ENCODE results near the gene NSL1.

The NSL1 gene

DNA sequence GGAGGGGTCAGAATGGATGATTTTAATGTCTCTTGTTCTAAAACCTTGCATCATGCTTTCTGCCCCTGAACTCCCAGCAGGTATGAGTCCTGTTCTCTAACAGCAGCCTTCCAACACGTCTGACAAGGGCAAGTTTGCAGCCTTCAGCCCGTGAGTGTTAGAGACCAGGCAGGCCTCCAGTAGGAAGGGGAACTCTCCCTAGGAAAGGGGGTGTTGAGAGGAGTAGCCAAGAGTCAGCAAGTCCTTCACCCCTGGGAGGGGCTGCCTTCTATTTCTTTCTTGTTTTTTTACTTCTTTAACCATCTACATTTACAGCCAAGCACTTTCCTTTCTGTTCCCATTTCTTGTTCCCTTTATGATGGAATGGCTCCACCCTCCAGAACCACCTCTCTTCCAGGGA is 106.1 kb downstream of the NSL1 start:
- DNase-seq (ENCODE audit: low spot score) = no peak

- no peak for DNase-seq (ENCODE audit: low spot score)
These were observed 107.0 kb downstream of the NSL1 start for GRCh38 chr1:212684521-212685090.

- DNase-seq (ENCODE audit: low spot score) = no peak
These were observed 107.5 kb downstream of the NSL1 start for GRCh38 chr1:212684076-212684475.

- no peak for DNase-seq (ENCODE audit: low spot score)
These were observed 108.2 kb downstream of the NSL1 start for GRCh38 chr1:212683357-212683722.

- no peak for DNase-seq (ENCODE audit: low spot score)
These were observed 110.7 kb downstream of the NSL1 start for GRCh38 chr1:212680680-212681389.

GRCh38 chr1:212678456-212679410 is 112.8 kb downstream of the NSL1 start:
- DNase-seq (ENCODE audit: low spot score) = no peak

DNA sequence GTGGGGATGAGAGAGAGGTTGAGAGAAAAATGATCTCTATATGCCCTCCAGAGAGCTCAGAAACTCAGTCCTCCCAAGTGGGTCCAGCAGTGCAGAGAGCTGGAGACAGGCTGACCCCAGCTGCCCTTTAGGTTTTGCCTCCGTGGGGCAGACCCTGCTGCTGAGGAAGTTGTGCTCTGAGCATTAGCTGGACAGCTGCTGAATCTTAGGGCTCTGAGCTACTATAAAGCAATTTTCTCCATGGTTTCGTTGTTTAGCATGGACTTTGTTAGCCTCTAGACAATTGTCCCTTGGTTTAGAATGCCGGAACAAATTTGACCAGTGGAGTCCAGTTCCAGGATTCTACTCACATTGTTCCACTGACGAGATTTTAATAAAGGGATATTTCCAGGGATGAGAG is 114.0 kb downstream of the NSL1 start:
- DNase-seq (ENCODE audit: low spot score) = no peak

DNA sequence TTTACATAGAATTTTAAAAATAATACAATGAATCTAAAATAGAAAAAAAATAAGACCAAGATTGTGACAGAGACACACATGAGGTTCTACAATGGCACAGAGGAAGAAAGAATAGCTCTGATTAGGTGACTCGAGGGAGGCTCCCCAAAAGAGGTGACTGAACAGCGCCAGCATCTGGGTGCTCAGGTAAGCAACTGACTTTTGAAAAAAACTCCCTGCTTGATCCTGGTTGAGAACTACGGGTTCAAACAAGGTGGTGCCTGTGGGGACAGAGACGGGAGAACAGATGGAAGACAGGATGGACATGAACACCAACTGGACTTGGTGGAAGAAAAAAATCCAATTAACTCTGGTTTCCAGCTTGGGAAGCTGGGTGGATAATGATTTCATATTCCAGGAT is 114.4 kb downstream of the NSL1 start:
- DNase-seq (ENCODE audit: low spot score) = no peak

All from GM03348 (cell line).